ENCODE results near the gene GALNT10.

GALNT10 gene

DNA sequence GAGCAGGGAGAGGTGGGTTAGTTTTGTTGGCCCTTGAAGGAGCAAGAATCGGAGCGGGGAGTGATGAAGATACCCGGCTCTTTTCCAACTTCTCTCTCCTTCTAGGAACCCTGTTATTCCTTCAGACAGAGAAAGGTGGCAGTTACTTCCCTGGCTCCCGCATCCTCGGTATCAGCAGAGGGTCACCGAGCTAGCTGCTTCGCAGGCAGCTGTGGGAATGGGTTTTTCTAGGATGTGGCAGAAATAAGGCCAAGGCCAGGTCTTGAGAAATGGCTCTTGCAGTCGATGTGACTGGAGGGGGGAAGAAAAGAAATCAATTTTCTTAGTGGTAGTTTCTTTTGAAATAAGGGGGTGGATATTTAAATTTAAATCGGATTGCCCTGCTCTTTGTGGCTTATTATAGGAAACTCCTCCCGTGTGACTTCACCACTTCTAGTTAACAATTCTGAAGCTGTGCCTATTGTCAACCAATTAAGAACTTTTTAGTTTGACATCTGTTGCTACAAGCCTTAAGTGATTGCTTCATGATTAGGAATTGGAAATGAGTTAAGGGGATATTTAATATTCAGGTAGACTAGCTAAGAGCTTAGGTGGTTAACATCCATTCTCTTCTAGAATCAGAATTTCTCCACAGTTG lies 256.7 kb downstream of the GALNT10 start:
- CTCF ChIA-PET: no interaction called here
- POLR2A ChIA-PET: interaction anchor here (1.2 to 2.6 kb wide), 3 partner anchors 17 to 409 kb away, joined by 3 to 7 read pairs (median 5); partner anchors contain the start of genes FAM114A2 and MFAP3
- no peak for TF ChIP-seq SP1 (IDR thresholded peaks at IDR 0.05)
- no peak for TF ChIP-seq NFRKB (IDR thresholded peaks at IDR 0.05)
- TF ChIP-seq L3MBTL2 (conservative IDR thresholded peaks at IDR 0.05): no peak
- no peak for TF ChIP-seq HDGF (IDR thresholded peaks at IDR 0.05; ENCODE audit: borderline replicate concordance)
- DNase-seq (ENCODE audit: extremely low spot score): no peak

DNA sequence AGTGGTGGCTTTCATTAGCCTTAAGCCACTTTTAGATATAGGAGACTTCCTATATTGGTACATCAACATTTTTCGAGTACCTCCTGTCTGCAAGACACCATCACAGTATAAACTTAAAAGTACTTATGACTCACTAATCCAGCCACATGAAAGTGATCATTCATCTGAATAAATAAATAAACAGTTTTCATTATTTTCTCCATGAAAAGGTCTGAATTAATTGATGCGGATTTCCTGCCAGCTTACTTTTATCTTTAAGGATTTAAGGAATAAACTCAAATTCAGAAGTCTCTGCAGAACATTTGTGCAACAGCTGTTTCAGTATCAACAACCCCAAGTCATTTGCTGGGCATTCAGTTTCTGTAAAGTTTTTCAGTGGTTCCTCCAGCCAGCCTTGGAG lies 259.3 kb downstream of the GALNT10 start:
- TF ChIP-seq FOXK2 (IDR thresholded peaks at IDR 0.05) (no peak), TARDBP (IDR thresholded peaks at IDR 0.05) (no peak), L3MBTL2 (conservative IDR thresholded peaks at IDR 0.05) (no peak), HDGF (IDR thresholded peaks at IDR 0.05; ENCODE audit: borderline replicate concordance) (no peak), ELF4 (IDR thresholded peaks at IDR 0.05) (no peak), CTBP1 (IDR thresholded peaks at IDR 0.05; ENCODE audit: borderline replicate concordance) (no peak), SP1 (IDR thresholded peaks at IDR 0.05) (no peak), SUZ12 (IDR thresholded peaks at IDR 0.05) (no peak), NFRKB (IDR thresholded peaks at IDR 0.05) (no peak), FOXA1 (IDR thresholded peaks at IDR 0.05) (no peak), ARNT (IDR thresholded peaks at IDR 0.05) (no peak), LEF1 (IDR thresholded peaks at IDR 0.05; ENCODE audit: borderline replicate concordance) (no peak)
- TF ChIP-seq, protein P1, sequence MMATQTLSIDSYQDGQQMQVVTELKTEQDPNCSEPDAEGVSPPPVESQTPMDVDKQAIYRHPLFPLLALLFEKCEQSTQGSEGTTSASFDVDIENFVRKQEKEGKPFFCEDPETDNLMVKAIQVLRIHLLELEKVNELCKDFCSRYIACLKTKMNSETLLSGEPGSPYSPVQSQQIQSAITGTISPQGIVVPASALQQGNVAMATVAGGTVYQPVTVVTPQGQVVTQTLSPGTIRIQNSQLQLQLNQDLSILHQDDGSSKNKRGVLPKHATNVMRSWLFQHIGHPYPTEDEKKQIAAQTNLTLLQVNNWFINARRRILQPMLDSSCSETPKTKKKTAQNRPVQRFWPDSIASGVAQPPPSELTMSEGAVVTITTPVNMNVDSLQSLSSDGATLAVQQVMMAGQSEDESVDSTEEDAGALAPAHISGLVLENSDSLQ (IDR thresholded peaks at IDR 0.05): no peak
- no peak for DNase-seq (ENCODE audit: extremely low spot score)
- ChIA-PET POLR2A (interaction anchor here (0.8 kb wide), 1 partner anchor 10 kb away, joined by 3 read pairs; no protein-coding TSS in a partner anchor), CTCF (no interaction called here)

DNA sequence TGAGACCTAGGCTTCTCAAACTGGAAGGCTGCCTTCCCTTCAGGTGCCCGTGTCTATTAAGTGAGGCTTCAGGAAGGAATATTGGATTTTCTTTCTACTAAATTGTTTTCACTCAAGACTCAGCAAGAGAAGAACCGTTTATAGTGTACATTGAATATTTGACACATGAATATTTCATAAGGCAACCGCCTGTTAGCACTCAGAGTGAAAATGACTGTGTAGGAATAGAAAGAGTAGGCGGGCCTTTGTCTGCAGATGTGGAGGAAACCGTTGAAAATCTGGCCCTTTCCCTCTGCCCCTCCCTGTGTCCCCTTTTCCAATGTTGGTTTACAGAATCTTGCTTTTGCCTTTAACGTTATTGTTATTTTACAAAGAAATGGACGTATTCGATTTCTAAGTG lies 261.4 kb downstream of the GALNT10 start:
- ChIA-PET POLR2A (no interaction called here), CTCF (no interaction called here)
- no peak for TF ChIP-seq FOXM1 (IDR thresholded peaks at IDR 0.05; ENCODE audit: borderline replicate concordance)
- DNase-seq (ENCODE audit: extremely low spot score): no peak

DNA sequence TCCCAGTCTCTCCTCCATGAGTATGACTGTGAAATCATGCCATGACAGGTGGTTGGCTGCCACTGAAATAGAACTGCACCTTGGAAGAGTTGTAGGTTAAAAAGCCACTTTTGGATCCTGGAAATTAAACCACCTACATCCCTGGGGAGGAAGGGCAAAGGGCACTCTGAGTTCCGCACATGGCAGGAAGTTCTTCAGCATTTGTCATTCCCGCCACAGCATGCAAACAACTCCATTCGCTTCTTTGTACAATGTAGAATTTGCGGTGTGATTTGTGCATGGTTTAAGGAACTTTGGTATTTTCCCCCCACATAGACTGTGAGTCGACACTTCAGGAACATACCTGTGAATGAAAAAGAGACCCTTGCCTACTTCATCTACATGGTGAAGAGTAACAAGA lies 265.1 kb downstream of the GALNT10 start:
- CTCF ChIA-PET: no interaction called here
- TF ChIP-seq CTBP1 (IDR thresholded peaks at IDR 0.05; ENCODE audit: borderline replicate concordance) (no peak), FOXM1 (IDR thresholded peaks at IDR 0.05; ENCODE audit: borderline replicate concordance) (no peak), NFRKB (IDR thresholded peaks at IDR 0.05) (no peak), FOXK2 (IDR thresholded peaks at IDR 0.05) (no peak), ELF4 (IDR thresholded peaks at IDR 0.05) (no peak), L3MBTL2 (conservative IDR thresholded peaks at IDR 0.05) (no peak), TARDBP (IDR thresholded peaks at IDR 0.05) (no peak), LEF1 (IDR thresholded peaks at IDR 0.05; ENCODE audit: borderline replicate concordance) (no peak), SUZ12 (IDR thresholded peaks at IDR 0.05) (no peak), ZNF384 (IDR thresholded peaks at IDR 0.05) (no peak), HDGF (IDR thresholded peaks at IDR 0.05; ENCODE audit: borderline replicate concordance) (no peak), BHLHE40 (IDR thresholded peaks at IDR 0.05; ENCODE audit: borderline replicate concordance) (no peak), FOXA1 (IDR thresholded peaks at IDR 0.05) (no peak), ARNT (IDR thresholded peaks at IDR 0.05) (no peak), SP1 (IDR thresholded peaks at IDR 0.05) (no peak)
- TF ChIP-seq, protein P1 (IDR thresholded peaks at IDR 0.05): no peak
- POLR2A ChIA-PET: no interaction called here
- DNase-seq (ENCODE audit: extremely low spot score): no peak

DNA sequence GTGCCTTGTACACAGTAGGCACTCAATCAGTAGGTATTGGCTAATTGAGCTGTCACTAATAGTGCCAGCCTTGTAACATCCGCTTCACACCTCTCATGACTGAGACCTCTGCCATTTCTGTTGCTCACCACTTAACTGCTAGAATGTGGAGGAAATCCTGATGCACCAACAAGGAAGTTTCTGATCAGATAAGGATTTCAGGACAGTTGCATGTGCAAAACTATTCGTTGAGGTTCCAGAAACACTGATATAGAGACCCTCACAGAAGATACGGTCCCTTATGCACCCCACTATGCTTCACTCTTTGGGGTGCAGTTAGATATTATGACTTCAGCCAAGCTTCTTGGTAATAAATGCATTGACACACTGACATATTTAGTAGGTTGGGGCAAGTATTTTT lies 266.0 kb downstream of the GALNT10 start:
- ChIA-PET POLR2A (no interaction called here), CTCF (no interaction called here)
- TF ChIP-seq CTBP1 (IDR thresholded peaks at IDR 0.05; ENCODE audit: borderline replicate concordance) (no peak), LEF1 (IDR thresholded peaks at IDR 0.05; ENCODE audit: borderline replicate concordance) (no peak), BHLHE40 (IDR thresholded peaks at IDR 0.05; ENCODE audit: borderline replicate concordance) (no peak), SUZ12 (IDR thresholded peaks at IDR 0.05) (no peak), HDGF (IDR thresholded peaks at IDR 0.05; ENCODE audit: borderline replicate concordance) (no peak)
- no peak for DNase-seq (ENCODE audit: extremely low spot score)

DNA sequence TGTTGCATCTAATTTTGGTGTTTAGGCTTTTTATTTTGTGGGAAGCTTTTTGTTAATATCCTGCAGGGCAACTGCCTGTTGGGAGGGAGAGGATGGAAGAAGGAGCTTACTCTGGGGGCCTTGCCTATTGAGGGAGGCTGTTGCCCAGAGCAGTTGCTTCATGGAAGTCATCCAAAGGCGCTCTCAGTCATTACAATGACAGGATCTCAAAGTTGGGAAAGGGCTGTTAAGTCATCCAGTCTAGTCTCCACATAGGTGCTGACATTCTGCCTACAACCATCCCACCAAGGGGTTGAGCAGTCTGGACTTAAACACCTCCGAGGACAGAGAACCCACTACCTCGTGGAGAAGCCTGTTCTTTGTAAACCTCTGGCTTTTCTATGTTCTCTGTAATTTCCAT lies 268.5 kb downstream of the GALNT10 start:
- POLR2A ChIA-PET: no interaction called here
- CTCF ChIA-PET: interaction anchor here (0.7 to 1.7 kb wide), 2 partner anchors 9 to 387 kb away, joined by 3 to 23 read pairs; no protein-coding TSS in a partner anchor
- no peak for DNase-seq (ENCODE audit: extremely low spot score)
- TF ChIP-seq ZNF384 (IDR thresholded peaks at IDR 0.05) (no peak), ARNT (IDR thresholded peaks at IDR 0.05) (no peak), L3MBTL2 (conservative IDR thresholded peaks at IDR 0.05) (no peak), HDGF (IDR thresholded peaks at IDR 0.05; ENCODE audit: borderline replicate concordance) (no peak), FOXM1 (IDR thresholded peaks at IDR 0.05; ENCODE audit: borderline replicate concordance) (no peak), TARDBP (IDR thresholded peaks at IDR 0.05) (no peak), ELF4 (IDR thresholded peaks at IDR 0.05) (no peak), FOXA1 (IDR thresholded peaks at IDR 0.05) (no peak), BHLHE40 (IDR thresholded peaks at IDR 0.05; ENCODE audit: borderline replicate concordance) (no peak), NFRKB (IDR thresholded peaks at IDR 0.05) (no peak), LEF1 (IDR thresholded peaks at IDR 0.05; ENCODE audit: borderline replicate concordance) (no peak), SUZ12 (IDR thresholded peaks at IDR 0.05) (no peak), SP1 (IDR thresholded peaks at IDR 0.05) (no peak)
- TF ChIP-seq, protein P1 (IDR thresholded peaks at IDR 0.05): no peak
